K562 (cell line): ENCODE data around the gene SLC16A5. TPM values are rescaled to one million over a fixed set of nuclear protein-coding genes. Genes with fewer than 3 reads are reported as not detected.

Source experiments
- ATF2 ChIP-seq: sonication (generic); formaldehyde crosslinking; IDR thresholded peaks from 2 replicates; pipeline ENCODE4 v1.8.1; 2022; ENCODE audit warnings: missing genetic modification reagents
- CBFB ChIP-seq: sonication (generic); formaldehyde crosslinking; IDR thresholded peaks from 2 replicates; pipeline ENCODE4 v1.4.0; 2020; ENCODE audit warnings: mild to moderate bottlenecking, missing genetic modification reagents
- DACH1 ChIP-seq: fragments of 450-650 bp; IDR thresholded peaks from 2 replicates; pipeline ENCODE4 v1.6.1; 2018; ENCODE audit not compliant: partially characterized antibody
- GTF2F1 ChIP-seq: IDR thresholded peaks from 2 replicates; pipeline ENCODE4 v1.6.1; 2011; ENCODE audit warnings: low read depth, low read length, improper control_type of control experiment
- HDAC2 ChIP-seq: fragments of 450-650 bp; IDR thresholded peaks from 2 replicates; pipeline ENCODE4 v1.6.1; 2016; ENCODE audit warnings: mild to moderate bottlenecking
- HDAC8 ChIP-seq: fragments of 450-650 bp; IDR thresholded peaks from 2 replicates; pipeline ENCODE4 v1.6.1; 2016; ENCODE audit warnings: mild to moderate bottlenecking, missing genetic modification characterization, moderate library complexity, missing compliant biosample characterization
- HES1 ChIP-seq: fragments of 450-650 bp; IDR thresholded peaks from 2 replicates; pipeline ENCODE4 v1.6.1; 2016; ENCODE audit warnings: low read depth, mild to moderate bottlenecking, moderate library complexity
- MEF2A ChIP-seq: IDR thresholded peaks from 2 replicates; pipeline ENCODE4 v1.6.1; 2011; ENCODE audit warnings: low read depth, mild to moderate bottlenecking, low read length, moderate library complexity; ENCODE audit not compliant: control insufficient read depth
- NFIC ChIP-seq: fragments of 450-650 bp; IDR thresholded peaks from 2 replicates; pipeline ENCODE4 v1.6.1; 2017; ENCODE audit warnings: mild to moderate bottlenecking, inconsistent platforms
- PPARD ChIP-seq: fragments of 250-450 bp; sonication (Bioruptor Pico); IDR thresholded peaks from 2 replicates; pipeline ENCODE4 v1.8.0; 2022; ENCODE audit warnings: inconsistent platforms, mild to moderate bottlenecking, moderate library complexity
- SP2 ChIP-seq: IDR thresholded peaks from 2 replicates; pipeline ENCODE4 v1.6.1; 2011; ENCODE audit warnings: mild to moderate bottlenecking, low read depth, low read length, moderate library complexity; ENCODE audit not compliant: poor library complexity, severe bottlenecking; ENCODE audit errors: extremely low read depth
- STAG1 ChIP-seq: sonication (generic); formaldehyde crosslinking; IDR thresholded peaks from 2 replicates; pipeline ENCODE4 v1.5.0; 2020; ENCODE audit warnings: missing genetic modification reagents, borderline replicate concordance
- TCF7L2 ChIP-seq: fragments of 150-350 bp; IDR thresholded peaks from 2 replicates; pipeline ENCODE4 v1.6.1; 2016; ENCODE audit warnings: low read depth, mild to moderate bottlenecking, low read length, moderate library complexity
- WHSC1 ChIP-seq: IDR thresholded peaks from one replicate; pipeline ENCODE4 v1.6.1; 2012; ENCODE audit warnings: low read length, control low read depth, inconsistent platforms
- ZBTB1 ChIP-seq: sonication (generic); formaldehyde crosslinking; IDR thresholded peaks from 2 replicates; pipeline ENCODE4 v1.8.1; 2023; ENCODE audit warnings: missing genetic modification reagents, low read depth, mild to moderate bottlenecking, borderline replicate concordance
- ZNF197 ChIP-seq: fragments of 200-800 bp; sonication (Bioruptor generic); IDR thresholded peaks from 2 replicates; pipeline ENCODE4 v1.6.1; 2016; ENCODE audit warnings: low read depth, missing genetic modification characterization, missing compliant biosample characterization
- ZNF764 ChIP-seq: fragments of 250-450 bp; sonication (Bioruptor Pico); IDR thresholded peaks from 2 replicates; pipeline ENCODE4 v1.4.0; 2020; ENCODE audit warnings: low read depth, mild to moderate bottlenecking, moderate library complexity
- polyA plus RNA-seq, 8 experiments: library from polyadenylated mRNA; depleted of rRNA in 4 of 8; stranded (reverse) in 5 of 8; unstranded in 3 of 8; fragments of >200 nt; fragmentation: Nextera tagmentation in 2 of 8; fragmentation: Illumina TruSeq in 1 of 8; extraction: Ambion mirVana in 2 of 8; extraction: Trizol in 1 of 8; gene quantifications; 2 replicates each; pipeline versions ENCODE4 v1.2.1 to v1.2.3, GENCODE V29; 2011 to 2014; ENCODE audit warnings: inconsistent platforms in 1 of 8, missing spikeins in 1 of 8
- total RNA-seq, 7 experiments: library from RNA; depleted of rRNA in 6 of 7; stranded (reverse); fragments of >200 nt in 6 of 7; fragmentation: Illumina TruSeq in 2 of 7; extraction: Trizol in 2 of 7; gene quantifications; 2 replicates each; pipeline versions ENCODE4 v1.2.1 to v1.2.3, GENCODE V29; 2011 to 2021; ENCODE audit warnings: low replicate concordance in 1 of 7
- TF ChIP-seq, protein P1 (sequence below): fragments of 450-650 bp; IDR thresholded peaks from 2 replicates; pipeline ENCODE4 v1.6.1; 2016
- TF ChIP-seq, protein P2 (sequence below): fragments of 200-800 bp; sonication (Bioruptor generic); IDR thresholded peaks from 2 replicates; pipeline ENCODE4 v1.6.1; 2016; ENCODE audit warnings: missing genetic modification characterization, missing compliant biosample characterization

SLC16A5 gene
- total and polyA plus RNA-seq, 9 of the 15 experiments (the other 6 are each of a cell fraction or from before 2014, with no cell fraction given) = 0.06 to 2.6 (median 0.91) TPM

- TF ChIP-seq HDAC8 (tag) = 0 out of 2 replicates have a peak, but pooled peaks have one; percentile 65
- TF ChIP-seq SP2 = no peak
- TF ChIP-seq, protein P1, sequence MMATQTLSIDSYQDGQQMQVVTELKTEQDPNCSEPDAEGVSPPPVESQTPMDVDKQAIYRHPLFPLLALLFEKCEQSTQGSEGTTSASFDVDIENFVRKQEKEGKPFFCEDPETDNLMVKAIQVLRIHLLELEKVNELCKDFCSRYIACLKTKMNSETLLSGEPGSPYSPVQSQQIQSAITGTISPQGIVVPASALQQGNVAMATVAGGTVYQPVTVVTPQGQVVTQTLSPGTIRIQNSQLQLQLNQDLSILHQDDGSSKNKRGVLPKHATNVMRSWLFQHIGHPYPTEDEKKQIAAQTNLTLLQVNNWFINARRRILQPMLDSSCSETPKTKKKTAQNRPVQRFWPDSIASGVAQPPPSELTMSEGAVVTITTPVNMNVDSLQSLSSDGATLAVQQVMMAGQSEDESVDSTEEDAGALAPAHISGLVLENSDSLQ = no peak
- no peak for TF ChIP-seq HDAC2
- TF ChIP-seq TCF7L2 = no peak
- peak; percentile 74 for TF ChIP-seq ZBTB1
- TF ChIP-seq GTF2F1 = peak; percentile 60; the same call in 1 of the 2 replicates
- TF ChIP-seq NFIC = no peak; the same call in 1 of the 2 replicates
- no peak for TF ChIP-seq DACH1
- no peak for TF ChIP-seq MEF2A
- no peak for TF ChIP-seq CBFB
- no peak for TF ChIP-seq PPARD (CRISPR knock-in tag)
- TF ChIP-seq HES1 = no peak
- peak; percentile 50; the same call in 1 of the 2 replicates for TF ChIP-seq ZNF197
- no peak for TF ChIP-seq STAG1
- TF ChIP-seq, protein P2, sequence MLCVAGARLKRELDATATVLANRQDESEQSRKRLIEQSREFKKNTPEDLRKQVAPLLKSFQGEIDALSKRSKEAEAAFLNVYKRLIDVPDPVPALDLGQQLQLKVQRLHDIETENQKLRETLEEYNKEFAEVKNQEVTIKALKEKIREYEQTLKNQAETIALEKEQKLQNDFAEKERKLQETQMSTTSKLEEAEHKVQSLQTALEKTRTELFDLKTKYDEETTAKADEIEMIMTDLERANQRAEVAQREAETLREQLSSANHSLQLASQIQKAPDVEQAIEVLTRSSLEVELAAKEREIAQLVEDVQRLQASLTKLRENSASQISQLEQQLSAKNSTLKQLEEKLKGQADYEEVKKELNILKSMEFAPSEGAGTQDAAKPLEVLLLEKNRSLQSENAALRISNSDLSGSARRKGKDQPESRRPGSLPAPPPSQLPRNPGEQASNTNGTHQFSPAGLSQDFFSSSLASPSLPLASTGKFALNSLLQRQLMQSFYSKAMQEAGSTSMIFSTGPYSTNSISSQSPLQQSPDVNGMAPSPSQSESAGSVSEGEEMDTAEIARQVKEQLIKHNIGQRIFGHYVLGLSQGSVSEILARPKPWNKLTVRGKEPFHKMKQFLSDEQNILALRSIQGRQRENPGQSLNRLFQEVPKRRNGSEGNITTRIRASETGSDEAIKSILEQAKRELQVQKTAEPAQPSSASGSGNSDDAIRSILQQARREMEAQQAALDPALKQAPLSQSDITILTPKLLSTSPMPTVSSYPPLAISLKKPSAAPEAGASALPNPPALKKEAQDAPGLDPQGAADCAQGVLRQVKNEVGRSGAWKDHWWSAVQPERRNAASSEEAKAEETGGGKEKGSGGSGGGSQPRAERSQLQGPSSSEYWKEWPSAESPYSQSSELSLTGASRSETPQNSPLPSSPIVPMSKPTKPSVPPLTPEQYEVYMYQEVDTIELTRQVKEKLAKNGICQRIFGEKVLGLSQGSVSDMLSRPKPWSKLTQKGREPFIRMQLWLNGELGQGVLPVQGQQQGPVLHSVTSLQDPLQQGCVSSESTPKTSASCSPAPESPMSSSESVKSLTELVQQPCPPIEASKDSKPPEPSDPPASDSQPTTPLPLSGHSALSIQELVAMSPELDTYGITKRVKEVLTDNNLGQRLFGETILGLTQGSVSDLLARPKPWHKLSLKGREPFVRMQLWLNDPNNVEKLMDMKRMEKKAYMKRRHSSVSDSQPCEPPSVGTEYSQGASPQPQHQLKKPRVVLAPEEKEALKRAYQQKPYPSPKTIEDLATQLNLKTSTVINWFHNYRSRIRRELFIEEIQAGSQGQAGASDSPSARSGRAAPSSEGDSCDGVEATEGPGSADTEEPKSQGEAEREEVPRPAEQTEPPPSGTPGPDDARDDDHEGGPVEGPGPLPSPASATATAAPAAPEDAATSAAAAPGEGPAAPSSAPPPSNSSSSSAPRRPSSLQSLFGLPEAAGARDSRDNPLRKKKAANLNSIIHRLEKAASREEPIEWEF (CRISPR knock-in tag) = no peak
- TF ChIP-seq WHSC1 = no peak
- no peak for TF ChIP-seq ATF2
- TF ChIP-seq ZNF764 (CRISPR knock-in tag) = 0 out of 2 replicates have a peak, but pooled peaks have one; percentile 31
Observed at GRCh38 chr17:75131278-75132017, 43.7 kb downstream of the SLC16A5 start, which contains the start of gene NT5C (continued).
